PC-9 (cell line): ENCODE results near the gene MAP3K4.

Experiments
- CTCF ChIP-seq: fragments of 200-600 bp; sonication (generic); conservative IDR thresholded peaks from 2 replicates; pipeline ENCODE4 v1.6.1; 2017; ENCODE audit warnings: mixed run types, antibody characterized with exemption, mild to moderate bottlenecking, moderate library complexity
- EZH2 ChIP-seq: fragments of 200-600 bp; sonication (generic); IDR thresholded peaks from 2 replicates; pipeline ENCODE4 v1.8.0; 2017; ENCODE audit warnings: antibody characterized with exemption, low read depth

DNA sequence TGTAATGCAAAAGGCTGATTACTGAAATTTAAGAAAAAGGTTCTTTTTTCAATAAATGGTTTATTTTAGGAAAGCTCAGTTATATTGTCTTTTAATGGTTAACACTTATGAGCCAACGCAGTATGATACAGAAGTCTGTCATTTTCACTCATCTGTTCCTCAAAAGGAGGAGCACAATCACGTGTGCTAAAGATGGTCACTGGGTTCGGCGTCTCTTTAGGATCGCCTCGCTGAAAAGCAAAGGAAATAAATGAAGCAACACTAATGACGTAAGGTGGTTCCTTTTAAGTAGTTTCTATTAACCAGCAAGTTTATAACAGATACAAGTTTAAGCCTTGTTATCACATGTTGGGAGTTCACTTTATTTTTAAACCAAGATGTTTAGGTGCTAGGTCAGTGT lies 125.7 kb downstream of the MAP3K4 start:
- TF ChIP-seq CTCF (no peak), EZH2 (no peak)
